ENCODE measurements around the gene RGPD3. TPM values are rescaled to one million over a fixed set of nuclear protein-coding genes. Genes with fewer than 3 reads are reported as not detected.

The RGPD3 gene
- total RNA-seq, 1 experiment from 2014 or later, result 0.27 TPM

GRCh38 chr2:106358521-106358920 is 109.7 kb downstream of the RGPD3 start:
- no peaks in the 10 kb centered on the region for H3K27me3 ChIP-seq (replicated peaks; ENCODE audit: control insufficient read depth, insufficient read depth, low read length)
- Mint-ChIP-seq H3K4me3 (ENCODE audit: unreplicated experiment) (no peak overlapping the region), H3K27me3 (ENCODE audit: insufficient read depth, unreplicated experiment) (peaks cover 6% of the 10 kb centered on the region), H3K27ac (ENCODE audit: unreplicated experiment) (no peak overlapping the region), H3K36me3 (ENCODE audit: insufficient read depth, unreplicated experiment) (no peaks in the 10 kb centered on the region), H3K9me3 (ENCODE audit: unreplicated experiment) (no peaks in the 10 kb centered on the region), H3K4me1 (ENCODE audit: low read depth, unreplicated experiment) (no peaks in the 10 kb centered on the region)
- H3K36me3 ChIP-seq (ENCODE audit: control insufficient read depth, insufficient read depth, low read length), result no peaks in the 10 kb centered on the region
- no peaks in the 10 kb centered on the region for H3K4me1 ChIP-seq
- no peak overlapping the region for H3K4me3 ChIP-seq (ENCODE audit: low read depth, low read length)
- intact Hi-C loops (cut with micrococcal nuclease; ENCODE audit: unreplicated experiment), result loop anchor here (10.0 kb wide), 1 partner anchor 1256 kb away; no protein-coding TSS in a partner anchor
- POLR2A ChIA-PET, result no interaction called here
- no peak for TF ChIP-seq CTCF (IDR thresholded peaks at IDR 0.05; ENCODE audit: insufficient read depth in 1 of 2, low read depth in 1 of 2, low read length in 1 of 2, severe bottlenecking in 1 of 2, unreplicated experiment in 1 of 2)
- CTCF ChIA-PET, result no interaction called here
- no peak for DNase-seq
- no peaks in the 10 kb centered on the region for H3K9me3 ChIP-seq
- no TSS peak for BruUV-seq (replicated peaks)

- POLR2A ChIA-PET, result no interaction called here
Measured at GRCh38 chr2:106358081-106358480, 110.1 kb downstream of the RGPD3 start.

GRCh38 chr2:106356291-106356690 is 111.9 kb downstream of the RGPD3 start:
- no peak overlapping the region for H3K4me3 ChIP-seq (ENCODE audit: low read depth, low read length)

More at GRCh38 chr2:106358081-106358480, 110.1 kb downstream of the RGPD3 start:
- Mint-ChIP-seq H3K4me3 (ENCODE audit: unreplicated experiment) (no peak overlapping the region), H3K27ac (ENCODE audit: unreplicated experiment) (no peak overlapping the region), H3K4me1 (ENCODE audit: low read depth, unreplicated experiment) (no peaks in the 10 kb centered on the region), H3K36me3 (ENCODE audit: insufficient read depth, unreplicated experiment) (no peaks in the 10 kb centered on the region), H3K27me3 (ENCODE audit: insufficient read depth, unreplicated experiment) (peaks cover 6% of the 10 kb centered on the region), H3K9me3 (ENCODE audit: unreplicated experiment) (no peaks in the 10 kb centered on the region)
- no peak for TF ChIP-seq CTCF (IDR thresholded peaks at IDR 0.05; ENCODE audit: insufficient read depth in 1 of 2, low read depth in 1 of 2, low read length in 1 of 2, severe bottlenecking in 1 of 2, unreplicated experiment in 1 of 2)
- no peaks in the 10 kb centered on the region for H3K4me1 ChIP-seq
- no peaks in the 10 kb centered on the region for H3K36me3 ChIP-seq (ENCODE audit: control insufficient read depth, insufficient read depth, low read length)
- no peak overlapping the region for H3K4me3 ChIP-seq (ENCODE audit: low read depth, low read length)
- DNase-seq, result no peak
- BruUV-seq (replicated peaks), result no TSS peak
- H3K9me3 ChIP-seq, result no peaks in the 10 kb centered on the region
- intact Hi-C loops (cut with micrococcal nuclease; ENCODE audit: unreplicated experiment), result loop anchor here (10.0 kb wide), 1 partner anchor 1257 kb away; no protein-coding TSS in a partner anchor
- H3K27me3 ChIP-seq (replicated peaks; ENCODE audit: control insufficient read depth, insufficient read depth, low read length), result no peaks in the 10 kb centered on the region
- CTCF ChIA-PET, result interaction anchor here (0.6 kb wide), 1 partner anchor 271 kb away, joined by 4 read pairs; no protein-coding TSS in a partner anchor

More at GRCh38 chr2:106356291-106356690, 111.9 kb downstream of the RGPD3 start:
- Mint-ChIP-seq H3K4me1 (ENCODE audit: low read depth, unreplicated experiment) (no peaks in the 10 kb centered on the region), H3K27me3 (ENCODE audit: insufficient read depth, unreplicated experiment) (peaks cover 3% of the 10 kb centered on the region), H3K27ac (ENCODE audit: unreplicated experiment) (no peak overlapping the region), H3K36me3 (ENCODE audit: insufficient read depth, unreplicated experiment) (no peaks in the 10 kb centered on the region), H3K9me3 (ENCODE audit: unreplicated experiment) (no peaks in the 10 kb centered on the region), H3K4me3 (ENCODE audit: unreplicated experiment) (no peak overlapping the region)
- DNase-seq, result no peak
- BruUV-seq (replicated peaks), result no TSS peak
- Histone ChIP-seq H3K27me3 (replicated peaks; ENCODE audit: control insufficient read depth, insufficient read depth, low read length) (no peaks in the 10 kb centered on the region), H3K36me3 (ENCODE audit: control insufficient read depth, insufficient read depth, low read length) (no peaks in the 10 kb centered on the region), H3K4me1 (no peaks in the 10 kb centered on the region), H3K9me3 (no peaks in the 10 kb centered on the region)
- POLR2A ChIA-PET, result no interaction called here
- intact Hi-C loops (cut with micrococcal nuclease; ENCODE audit: unreplicated experiment), result loop anchor here (10.0 kb wide), 1 partner anchor 1259 kb away; no protein-coding TSS in a partner anchor
- no peak for TF ChIP-seq CTCF (IDR thresholded peaks at IDR 0.05; ENCODE audit: insufficient read depth in 1 of 2, low read depth in 1 of 2, low read length in 1 of 2, severe bottlenecking in 1 of 2, unreplicated experiment in 1 of 2)
- CTCF ChIA-PET, result no interaction called here

Measured in Caco-2 (cell line).